Epidermal melanocyte (primary cell): ENCODE results near the gene COLQ.
"Not testable (repeated sequence)": the region's sequence is repeated elsewhere in the genome, so short reads cannot be mapped to it uniquely, and the experiment has no call there.

Experiments used
- DNase-seq: peaks from one replicate; pipeline ENCODE4 v3.0.0; 2011; ENCODE audit warnings: low spot score; ENCODE audit not compliant: insufficient read length

The COLQ gene

DNA sequence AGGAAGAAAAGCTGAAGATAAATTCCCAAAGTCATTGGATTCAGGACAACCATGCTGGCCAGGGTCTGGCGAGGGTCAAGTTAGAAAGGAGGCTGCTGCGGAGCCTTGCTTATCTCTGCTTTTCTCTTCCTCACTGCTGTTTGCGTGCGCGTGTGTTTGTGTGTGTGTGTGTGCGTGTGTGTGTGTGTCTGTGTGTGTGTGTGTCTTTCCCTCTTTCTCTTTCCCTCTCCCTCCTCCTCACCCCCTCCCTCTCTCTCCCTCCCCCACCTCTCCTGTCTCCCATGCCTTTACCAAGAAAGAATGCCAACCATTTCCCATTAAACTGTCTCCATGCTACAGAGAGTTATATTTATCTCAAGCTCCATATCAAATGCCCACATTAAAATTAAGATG is at the start of gene COLQ:
COLQ (minus strand) TSS at position 134 of the 393 bp plus-strand sequence; CDS start at position 53, 81 bp downstream.
- DNase-seq, result no peak

DNA sequence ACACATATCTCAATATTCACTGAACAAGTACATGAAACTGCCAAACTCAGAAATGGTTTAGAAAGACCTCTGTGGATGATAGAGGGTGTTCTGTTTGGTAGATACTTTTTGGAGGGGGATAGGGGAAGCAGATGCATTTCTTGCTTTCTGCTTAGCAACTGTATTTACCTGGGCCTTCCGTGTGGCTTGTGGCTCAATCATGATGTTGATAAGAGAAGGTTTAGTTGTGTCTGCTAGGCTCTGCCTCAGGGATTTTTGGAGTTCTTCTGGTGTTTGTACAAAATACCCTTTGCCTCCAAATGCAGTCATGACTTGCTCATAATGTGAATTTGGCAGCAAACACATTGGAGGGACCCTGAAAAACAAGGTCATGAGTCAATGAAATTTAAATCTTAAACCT is 41.7 kb upstream of the COLQ start:
- no peak for DNase-seq

DNA sequence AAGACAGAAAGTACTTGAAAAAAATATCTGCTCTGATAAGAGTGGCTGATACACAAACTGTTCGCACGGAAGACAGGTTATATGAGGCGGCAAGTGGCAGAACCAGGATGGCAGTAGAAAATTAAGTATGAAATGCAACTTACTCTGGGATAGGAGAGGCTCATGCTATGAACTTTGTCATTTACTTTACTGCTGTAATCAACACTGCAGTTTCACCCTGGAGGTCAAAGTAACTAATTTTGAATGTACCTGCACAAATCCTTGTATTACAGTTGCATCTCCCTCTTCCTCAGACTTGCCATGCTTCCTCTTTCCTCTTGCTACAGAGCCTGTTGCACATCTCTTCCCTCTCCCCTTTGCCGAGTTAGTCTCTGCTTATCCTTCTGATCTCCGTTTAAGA is 41.1 kb upstream of the COLQ start:
- no peak for DNase-seq

DNA sequence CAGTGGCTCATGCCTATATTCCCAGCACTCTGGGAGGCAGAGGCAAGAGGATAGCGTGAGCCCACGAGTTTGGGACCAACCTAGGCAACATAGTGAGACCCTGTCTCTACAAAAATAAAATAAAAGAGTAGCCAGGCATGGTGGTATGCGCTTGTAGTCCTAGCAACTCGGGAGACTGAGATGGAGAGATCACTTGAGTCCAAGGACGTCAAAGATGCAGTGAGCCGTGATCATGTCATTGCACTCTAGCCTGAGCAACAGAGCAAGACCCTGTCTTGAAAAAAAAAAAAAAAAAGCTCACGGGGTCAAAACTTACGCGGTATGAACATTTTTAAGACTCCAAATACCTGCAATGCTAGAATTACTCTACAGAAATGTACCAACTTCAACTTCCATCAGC is 37.1 kb upstream of the COLQ start:
- no peak for DNase-seq

DNA sequence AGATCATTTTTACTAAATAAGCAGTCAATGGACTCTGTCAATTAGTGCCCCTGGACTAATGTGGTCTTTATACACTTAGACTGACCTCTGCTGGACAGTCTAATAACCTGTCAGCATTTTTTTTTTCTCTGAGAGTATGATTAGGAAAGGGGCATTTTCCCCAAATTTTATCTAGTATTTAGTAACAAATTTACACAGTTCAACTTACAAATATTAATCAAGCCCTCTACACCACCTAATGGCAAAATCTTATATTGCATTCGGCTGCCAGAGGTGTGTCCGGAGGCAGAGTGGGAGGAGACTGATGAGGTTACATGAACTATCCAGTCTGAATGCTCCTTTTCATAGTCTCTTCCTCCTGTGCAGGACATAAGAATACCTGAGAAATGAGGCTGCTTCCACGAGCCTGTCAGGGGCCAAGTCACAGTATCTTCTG is 36.0 kb upstream of the COLQ start:
- DNase-seq, result no peak

DNA sequence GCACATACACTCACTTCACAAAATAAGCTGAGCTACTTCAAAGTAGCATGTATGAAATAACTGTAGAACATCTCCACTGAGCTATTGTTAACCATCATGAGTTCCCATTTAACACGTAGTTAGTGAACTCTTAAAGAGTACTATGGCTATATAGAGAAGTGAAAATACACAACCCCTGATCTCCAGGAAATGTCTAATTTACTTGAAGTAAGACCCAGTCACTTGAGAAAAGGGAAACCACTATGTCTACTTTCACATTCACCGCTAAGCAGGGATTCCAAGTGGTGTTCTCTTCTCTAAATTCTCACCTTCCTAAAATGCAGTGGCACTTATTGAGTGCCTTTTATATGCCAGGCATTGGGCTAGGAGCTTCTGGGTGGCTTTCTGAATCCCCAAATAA is 35.0 kb upstream of the COLQ start:
- DNase-seq, result no peak

DNA sequence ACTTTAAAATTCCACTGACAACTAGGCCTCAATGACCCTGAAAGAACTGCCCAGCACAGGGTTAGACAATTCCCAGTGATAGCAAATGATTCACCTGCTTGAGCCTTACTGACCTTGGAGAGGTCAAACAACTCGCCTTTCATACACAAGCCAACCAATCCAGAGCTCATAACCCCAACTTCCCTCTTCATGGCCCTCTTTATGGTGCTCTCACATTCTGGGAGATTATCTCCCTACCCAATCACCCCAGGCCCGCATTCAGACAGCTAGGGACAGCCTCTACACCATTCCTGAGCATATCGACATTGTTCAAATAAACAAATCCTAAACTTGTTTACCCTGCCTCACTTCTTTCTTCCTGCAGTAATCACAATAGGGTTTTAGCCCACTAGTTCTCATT is 32.2 kb upstream of the COLQ start:
- DNase-seq, result no peak

DNA sequence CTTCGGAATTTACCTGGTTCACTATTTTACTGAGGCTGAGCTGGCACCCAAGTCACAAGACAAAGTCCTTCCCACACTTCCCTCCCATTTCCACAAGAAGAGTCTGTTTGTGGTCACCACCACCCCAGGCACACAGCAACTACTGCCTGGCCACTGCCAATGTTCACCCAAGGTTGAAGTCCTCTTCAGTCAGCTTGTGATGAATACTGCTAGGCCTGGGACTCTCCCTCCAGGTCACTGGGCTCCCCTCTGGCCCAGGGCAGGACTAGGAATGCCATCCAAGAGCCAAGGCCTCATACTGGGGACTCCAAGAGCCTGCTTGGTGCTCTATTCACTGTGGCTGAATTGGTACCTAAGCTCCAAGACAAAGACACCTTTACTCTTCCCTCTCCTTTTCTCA is 30.4 kb upstream of the COLQ start:
- no peak for DNase-seq

DNA sequence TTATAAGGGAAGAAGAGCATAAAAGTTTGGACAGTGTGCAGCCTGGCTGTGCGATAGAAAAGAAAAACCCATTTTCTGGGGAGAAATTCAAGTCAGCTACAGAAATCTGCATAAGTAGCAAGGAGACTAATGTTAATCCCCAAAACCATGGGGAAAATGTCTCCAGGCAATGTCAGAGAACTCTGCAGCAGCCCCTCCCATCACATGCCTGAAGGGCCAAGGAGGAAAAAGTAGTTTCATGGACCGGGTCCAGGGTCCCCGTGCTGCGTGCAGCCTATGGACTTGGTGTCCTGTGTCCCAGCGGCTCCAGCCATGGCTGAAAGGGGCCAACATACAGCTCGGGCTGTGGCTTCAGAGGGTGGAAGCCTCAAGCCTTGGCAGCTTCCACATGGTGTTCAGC is 28.3 kb upstream of the COLQ start:
- DNase-seq, result no peak

DNA sequence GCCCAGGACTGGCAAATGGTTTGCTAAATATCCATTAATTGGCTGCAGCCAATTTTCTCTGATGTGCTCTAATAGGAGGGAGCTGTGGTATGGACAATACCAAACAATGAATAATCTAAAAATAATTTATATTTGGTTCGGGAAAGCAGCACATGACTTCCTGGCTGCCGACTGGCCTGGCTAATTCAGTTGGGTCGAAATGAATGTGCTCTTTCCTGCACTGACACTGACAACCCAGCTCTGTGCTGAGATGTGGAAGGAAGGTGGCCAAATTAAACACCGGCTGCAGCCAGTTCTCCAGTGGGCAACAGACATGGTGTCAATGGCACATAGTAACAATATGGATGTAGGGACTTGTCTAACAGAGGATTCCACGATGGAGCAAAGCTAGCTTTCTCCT is 21.1 kb upstream of the COLQ start:
- DNase-seq, result no peak

DNA sequence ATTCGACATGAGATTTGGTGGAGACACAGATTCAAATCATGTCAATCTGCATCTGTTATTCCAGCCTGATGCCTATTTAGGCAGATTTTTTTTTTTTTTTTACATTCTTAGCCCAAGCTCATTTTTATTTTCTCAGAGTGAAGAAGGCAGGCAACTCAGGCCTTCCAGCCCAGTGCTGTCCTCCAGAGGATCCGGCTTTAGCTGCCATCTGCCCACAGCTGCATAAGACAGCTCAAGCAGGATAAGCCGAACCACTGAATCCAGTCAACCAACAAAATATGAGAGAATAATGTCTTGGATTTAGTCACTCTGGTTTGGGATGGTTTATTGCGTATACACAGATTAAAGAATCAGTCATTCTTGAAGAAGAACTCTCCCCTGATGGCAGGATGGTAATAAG is 19.9 kb upstream of the COLQ start:
- no peak for DNase-seq

DNA sequence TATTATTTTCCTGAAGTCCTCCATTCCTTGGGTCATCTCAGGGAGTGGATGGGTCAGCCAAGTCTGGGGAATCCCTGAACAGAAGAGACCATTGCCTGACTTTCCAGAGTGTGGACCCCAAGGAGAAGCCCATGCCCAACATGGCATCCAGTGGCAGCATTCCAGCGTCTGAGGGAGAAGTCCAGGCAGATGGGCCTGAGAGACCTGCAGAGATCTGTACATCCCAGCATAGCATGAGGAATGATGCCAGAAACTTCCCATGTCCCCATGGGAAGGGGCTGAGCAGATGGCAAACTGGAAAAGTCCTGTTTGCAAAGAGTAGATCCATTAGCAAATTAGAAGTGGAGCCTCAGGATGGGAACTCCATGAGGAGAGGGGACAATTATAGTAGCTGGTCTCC is 17.6 kb upstream of the COLQ start:
- no peak for DNase-seq

DNA sequence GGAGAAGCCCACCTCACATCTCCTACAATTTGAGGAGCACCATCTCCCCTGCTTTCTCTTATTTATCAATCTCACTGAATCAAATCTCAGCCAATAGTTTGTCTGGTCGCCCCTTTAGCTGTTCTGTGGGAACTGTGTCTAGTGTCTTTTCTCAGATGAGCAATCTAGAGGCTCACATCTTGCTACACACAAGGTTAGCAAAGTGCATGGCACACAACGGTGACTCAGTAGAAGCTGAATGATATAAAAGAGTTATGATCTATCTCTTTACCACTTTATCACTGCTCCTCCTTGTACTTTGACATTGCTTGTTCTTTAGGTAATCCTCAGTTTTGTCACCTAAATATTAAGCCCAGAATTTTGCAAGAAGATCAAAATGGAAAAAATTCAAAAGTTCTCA is 16.8 kb upstream of the COLQ start:
- no peak for DNase-seq

DNA sequence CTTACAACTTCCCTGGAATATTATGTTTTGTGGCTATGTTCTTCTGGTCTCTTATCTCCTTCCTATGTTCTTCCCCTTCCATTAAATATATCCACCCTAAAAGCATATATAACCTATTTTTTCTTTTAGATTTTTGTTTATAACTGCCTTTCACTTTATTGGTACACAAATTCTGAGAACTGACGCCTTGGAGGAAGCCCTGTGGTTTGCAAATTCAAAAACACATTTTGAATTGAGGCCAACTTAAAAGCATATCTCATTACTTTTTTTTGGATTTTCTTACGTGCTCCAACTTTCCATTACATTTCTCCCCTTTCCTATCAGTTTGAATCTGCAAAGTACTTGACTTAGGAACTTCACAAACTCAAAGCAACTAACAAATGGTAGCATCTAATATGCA is 15.3 kb upstream of the COLQ start:
- DNase-seq, result no peak

DNA sequence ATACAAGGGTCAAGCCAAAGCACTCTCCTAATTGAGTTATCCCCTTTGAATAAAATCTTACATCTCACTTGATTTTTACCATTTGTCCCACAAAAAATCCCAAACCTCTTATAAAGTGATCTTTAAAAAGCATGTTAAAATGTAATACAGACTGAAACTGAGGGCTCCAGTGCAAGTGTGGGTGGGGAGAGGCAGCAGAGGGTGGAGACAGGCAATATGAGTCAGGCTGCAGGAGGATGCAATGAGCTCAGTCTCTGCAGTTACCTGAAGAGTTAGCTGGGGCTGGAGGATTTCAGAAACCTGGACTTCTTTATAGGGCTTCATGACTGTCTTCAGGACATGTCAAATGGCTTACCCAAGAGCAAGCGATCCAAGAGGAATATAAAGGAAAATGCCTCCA is 14.2 kb upstream of the COLQ start:
- DNase-seq, result no peak

DNA sequence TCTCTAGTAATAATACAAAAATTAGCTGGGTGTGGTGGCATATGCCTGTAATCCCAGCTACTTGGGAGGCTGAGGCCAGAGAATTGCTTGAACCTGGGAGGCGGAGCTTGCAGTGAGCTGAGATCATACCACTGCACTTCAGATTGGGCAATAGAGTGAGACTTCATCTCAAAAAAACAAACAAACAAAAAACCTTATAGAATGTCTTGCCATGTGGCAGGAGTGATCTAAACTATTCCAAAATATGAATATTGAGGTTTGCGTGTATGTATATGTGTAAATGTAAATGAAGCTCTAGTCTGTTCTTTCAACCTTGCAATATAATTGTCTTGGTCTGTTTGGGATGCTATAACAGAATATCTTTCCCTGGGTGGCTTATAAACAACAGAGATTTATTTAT is 11.1 kb upstream of the COLQ start:
- not testable (repeated sequence) for DNase-seq

DNA sequence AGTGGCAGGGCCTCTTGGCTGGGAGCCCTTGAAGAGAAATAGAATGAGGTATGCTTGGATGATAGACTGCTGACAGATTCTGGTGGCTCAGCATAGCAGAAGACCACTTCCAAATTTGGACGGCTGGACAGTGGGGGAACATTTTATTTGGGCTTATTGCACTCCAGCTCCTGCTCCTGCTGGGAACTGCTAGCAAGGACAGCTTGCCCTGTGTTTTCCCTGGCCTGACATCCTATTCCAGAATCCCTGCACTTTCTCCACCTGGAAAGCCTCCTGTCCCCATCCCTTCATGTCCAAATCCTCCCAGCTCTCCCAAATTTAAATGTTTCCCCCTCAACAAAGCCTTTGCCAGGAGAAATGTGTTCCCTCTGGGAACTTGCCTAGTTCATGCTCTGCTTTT is 9.8 kb upstream of the COLQ start:
- no peak for DNase-seq

DNA sequence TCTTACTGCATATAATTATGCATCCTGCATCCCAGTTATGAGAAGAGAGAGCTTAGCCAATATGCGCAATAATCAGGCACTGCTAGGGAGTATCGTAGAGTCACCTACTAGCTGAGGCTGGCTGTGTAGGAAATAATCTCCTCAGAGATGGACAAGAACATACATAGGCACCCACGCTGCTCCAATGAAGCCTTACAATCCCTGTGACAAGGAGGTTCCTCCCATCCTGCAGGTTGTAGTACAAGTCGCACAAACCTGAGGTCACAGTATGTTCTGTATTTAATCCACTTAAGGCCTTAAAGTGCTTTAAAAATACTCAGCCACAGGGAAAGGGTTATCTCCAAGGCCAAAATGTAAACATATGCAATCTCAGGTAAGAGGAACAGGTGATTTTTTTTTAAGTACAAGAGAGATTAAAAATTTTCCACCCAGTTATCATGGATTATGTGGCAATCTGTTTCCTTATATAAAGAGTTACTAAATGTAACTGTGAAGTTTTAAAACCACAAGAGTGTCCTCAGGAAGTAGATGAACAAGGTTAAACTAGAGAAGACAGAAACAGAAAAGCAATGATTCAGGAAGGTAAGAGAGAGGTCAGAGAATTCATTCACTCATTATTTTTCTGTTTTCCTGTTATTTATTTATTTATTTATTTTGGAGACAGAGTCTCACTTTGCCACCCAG is 7.5 kb upstream of the COLQ start:
- no peak for DNase-seq

DNA sequence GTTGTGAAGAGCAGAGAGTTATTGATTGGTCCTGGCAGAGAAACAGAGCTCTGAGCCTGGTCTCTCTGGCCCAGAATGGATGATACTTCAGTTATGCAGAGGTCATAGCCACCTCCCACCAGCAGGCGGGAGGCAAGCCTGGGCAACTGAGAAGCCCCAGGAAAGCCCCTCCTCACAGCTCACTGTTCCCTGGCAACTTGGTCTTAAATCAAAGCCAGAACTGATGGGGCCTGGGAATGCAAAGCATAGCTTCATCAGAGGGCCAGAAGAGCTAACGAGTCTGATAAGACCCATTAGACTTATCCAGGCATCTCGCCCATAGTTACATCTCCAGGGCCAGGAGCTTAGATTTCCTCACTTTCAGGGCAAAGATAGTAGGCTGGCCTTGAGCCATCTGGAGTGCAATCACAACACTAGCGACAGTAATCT is 5.5 kb upstream of the COLQ start:
- DNase-seq, result no peak

DNA sequence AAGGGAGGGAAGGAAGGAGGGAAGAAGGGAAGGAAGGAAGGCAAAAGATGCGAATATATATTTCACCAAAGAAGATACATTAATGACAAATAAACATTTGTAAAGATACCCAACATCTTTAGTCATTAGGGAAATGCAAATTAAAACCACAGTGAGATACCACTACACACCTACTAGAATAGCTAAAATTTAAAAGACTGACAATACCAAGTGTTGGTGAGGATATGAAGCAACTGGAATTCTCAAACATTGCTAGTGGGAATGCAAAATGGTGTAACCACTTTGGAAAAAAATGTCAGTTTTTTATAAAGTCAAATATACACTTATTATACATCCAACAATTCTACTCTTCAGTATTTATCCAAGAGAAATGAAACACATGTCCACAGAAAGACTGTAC is 4.3 kb upstream of the COLQ start:
- no peak for DNase-seq

DNA sequence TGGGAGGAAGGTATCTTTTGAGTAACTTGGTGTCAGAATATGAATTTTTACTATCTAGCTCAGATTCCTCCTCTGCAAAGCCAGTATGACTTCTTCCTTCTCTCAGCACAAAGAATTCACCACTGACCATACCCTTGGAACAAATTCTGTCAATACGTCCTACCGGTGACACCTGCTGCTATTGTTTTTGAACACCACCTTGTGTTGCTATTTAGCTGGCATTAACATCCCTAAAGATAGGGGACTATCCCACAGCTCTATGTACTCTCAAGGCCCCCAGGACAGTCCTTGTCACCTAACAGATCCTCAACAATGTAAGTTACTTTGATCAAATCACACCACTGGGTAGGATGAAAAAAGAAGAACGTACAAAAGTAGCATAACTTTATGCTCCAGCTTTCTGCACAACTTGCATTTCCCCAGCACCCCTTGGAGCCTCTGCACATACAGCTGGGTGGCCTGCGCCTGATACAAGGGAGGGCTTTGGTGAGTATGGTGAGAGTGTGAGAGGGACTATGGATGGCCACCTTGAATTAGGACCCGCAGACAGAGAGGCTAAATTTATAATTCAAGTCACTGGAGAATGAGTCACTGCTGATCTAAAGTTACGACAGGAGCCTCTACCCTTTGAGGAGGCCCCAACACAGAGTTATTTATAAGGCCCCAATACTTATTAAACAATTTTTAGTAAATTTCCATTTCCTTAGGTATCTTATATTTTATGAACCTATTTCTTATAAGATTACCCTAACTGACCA is 2.3 kb upstream of the COLQ start:
- DNase-seq, result no peak

DNA sequence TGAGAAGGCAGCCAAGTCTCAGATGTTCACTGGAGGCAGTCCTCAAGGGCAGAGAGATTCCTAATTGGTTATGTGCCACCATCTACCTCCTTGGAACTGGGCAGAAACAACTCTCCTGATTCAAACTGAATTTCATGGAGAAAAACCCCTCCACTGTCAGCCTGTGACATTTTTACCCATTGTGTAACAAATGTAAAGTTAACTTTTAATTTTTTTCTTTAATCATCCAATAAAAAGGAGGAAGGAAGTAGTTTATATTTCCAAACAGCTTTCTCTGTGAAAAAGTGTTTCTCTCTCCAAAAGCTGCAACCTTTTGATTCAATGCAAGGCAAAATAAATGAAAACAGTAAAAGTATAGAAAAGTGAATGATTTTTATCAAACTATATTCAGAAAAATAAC is 510 bp upstream of the COLQ start:
- DNase-seq, result no peak
